Measurements from ENCODE around the gene B3GALT4.

The B3GALT4 gene

GRCh38 chr6:33297406-33297955 lies 20.6 kb downstream of the B3GALT4 start:
- H3K79me2 ChIP-seq (ENCODE audit: insufficient read depth, low read length), result no peaks in the 10 kb centered on the region
- H3K36me3 ChIP-seq (ENCODE audit: insufficient read depth, low read length), result peaks cover 21% of the 10 kb centered on the region; the same call in 1 of the 2 replicates
- H3F3A ChIP-seq (ENCODE audit: insufficient read depth, low read length), result 0 out of 2 replicates have a peak, but pooled peaks cover 5% of the 10 kb centered on the region
- no peaks in the 10 kb centered on the region for H4K20me1 ChIP-seq (ENCODE audit: insufficient read depth, low read length)
- H3K27me3 ChIP-seq (ENCODE audit: insufficient read depth, low read length), result no peaks in the 10 kb centered on the region
- no peak overlapping the region for H2AFZ ChIP-seq (ENCODE audit: low read length)
- peak overlapping the region; percentile 70 for H3K4me2 ChIP-seq (ENCODE audit: low read length)
- H3K9me3 ChIP-seq (ENCODE audit: low read length), result no peaks in the 10 kb centered on the region
- no peak overlapping the region for H3K27ac ChIP-seq (ENCODE audit: low read depth, low read length, poor library complexity, severe bottlenecking)
- peak overlapping the region; percentile 72 for H3K4me3 ChIP-seq (ENCODE audit: low read depth, low read length, poor library complexity, severe bottlenecking)
- H3K4me1 ChIP-seq (ENCODE audit: insufficient read depth, low read length, severe bottlenecking), result peaks cover 13% of the 10 kb centered on the region
- TF ChIP-seq CTCF (IDR thresholded peaks at IDR 0.05; ENCODE audit: low read length) (no peak), EZH2 (IDR thresholded peaks at IDR 0.05; ENCODE audit: borderline replicate concordance, low read length) (no peak)
- no peaks in the 10 kb centered on the region for H3K9me2 ChIP-seq (ENCODE audit: low read depth, low read length)
- peak overlapping the region; percentile 30; the same call in 1 of the 2 replicates for H3K9ac ChIP-seq (ENCODE audit: low read length)

- no peaks in the 10 kb centered on the region for H3K9me2 ChIP-seq (ENCODE audit: low read depth, low read length)
- H4K20me1 ChIP-seq (ENCODE audit: insufficient read depth, low read length), result no peaks in the 10 kb centered on the region
- no peaks in the 10 kb centered on the region for H3K9me3 ChIP-seq (ENCODE audit: low read length)
- no peaks in the 10 kb centered on the region for H3K27me3 ChIP-seq (ENCODE audit: insufficient read depth, low read length)
- peak overlapping the region; percentile 72 for H3K4me3 ChIP-seq (ENCODE audit: low read depth, low read length, poor library complexity, severe bottlenecking)
- no peak overlapping the region for H2AFZ ChIP-seq (ENCODE audit: low read length)
- no peaks in the 10 kb centered on the region for H3K79me2 ChIP-seq (ENCODE audit: insufficient read depth, low read length)
- H3K4me2 ChIP-seq (ENCODE audit: low read length), result peak overlapping the region; percentile 70
- peak overlapping the region; percentile 74 for H3K9ac ChIP-seq (ENCODE audit: low read length)
- H3F3A ChIP-seq (ENCODE audit: insufficient read depth, low read length), result 0 out of 2 replicates have a peak, but pooled peaks cover 5% of the 10 kb centered on the region
- TF ChIP-seq CTCF (IDR thresholded peaks at IDR 0.05; ENCODE audit: low read length) (peak; percentile 48; the same call in 1 of the 2 replicates), EZH2 (IDR thresholded peaks at IDR 0.05; ENCODE audit: borderline replicate concordance, low read length) (no peak)
- H3K4me1 ChIP-seq (ENCODE audit: insufficient read depth, low read length, severe bottlenecking), result peaks cover 13% of the 10 kb centered on the region
- peaks cover 20% of the 10 kb centered on the region for H3K36me3 ChIP-seq (ENCODE audit: insufficient read depth, low read length)
- H3K27ac ChIP-seq (ENCODE audit: low read depth, low read length, poor library complexity, severe bottlenecking), result peak overlapping the region; percentile 93
Measured at GRCh38 chr6:33297956-33298772, 21.2 kb downstream of the B3GALT4 start.

GRCh38 chr6:33298773-33299236 lies 21.9 kb downstream of the B3GALT4 start, which contains the start of gene RGL2:
Gene RGL2 (minus strand): TSS chr6:33298942. CDS start chr6:33298610, 332 bp downstream.
- no peak within 1 kb of the TSS for H2AFZ ChIP-seq (ENCODE audit: low read length)
- H3K4me3 ChIP-seq (ENCODE audit: low read depth, low read length, poor library complexity, severe bottlenecking), result peak within 1 kb of the TSS; percentile 72
- H3K79me2 ChIP-seq (ENCODE audit: insufficient read depth, low read length), result no peaks in the 10 kb centered on the region
- H3F3A ChIP-seq (ENCODE audit: insufficient read depth, low read length), result 0 out of 2 replicates have a peak, but pooled peaks cover 5% of the 10 kb centered on the region
- H4K20me1 ChIP-seq (ENCODE audit: insufficient read depth, low read length), result no peaks in the 10 kb centered on the region
- H3K4me2 ChIP-seq (ENCODE audit: low read length), result peak within 1 kb of the TSS; percentile 70
- no peak for TF ChIP-seq EZH2 (IDR thresholded peaks at IDR 0.05; ENCODE audit: borderline replicate concordance, low read length)
- no peak for TF ChIP-seq CTCF (IDR thresholded peaks at IDR 0.05; ENCODE audit: low read length)
- peaks cover 27% of the 10 kb centered on the region for H3K36me3 ChIP-seq (ENCODE audit: insufficient read depth, low read length)
- no peaks in the 10 kb centered on the region for H3K9me3 ChIP-seq (ENCODE audit: low read length)
- H3K4me1 ChIP-seq (ENCODE audit: insufficient read depth, low read length, severe bottlenecking), result peaks cover 13% of the 10 kb centered on the region
- peak within 1 kb of the TSS; percentile 74 for H3K9ac ChIP-seq (ENCODE audit: low read length)
- peak within 1 kb of the TSS; percentile 93 for H3K27ac ChIP-seq (ENCODE audit: low read depth, low read length, poor library complexity, severe bottlenecking)
- no peaks in the 10 kb centered on the region for H3K27me3 ChIP-seq (ENCODE audit: insufficient read depth, low read length)
- no peaks in the 10 kb centered on the region for H3K9me2 ChIP-seq (ENCODE audit: low read depth, low read length)
